H1 (cell line): Measurements from ENCODE around the gene DPPA5. TPM values are rescaled to one million over a fixed set of nuclear protein-coding genes. Genes with fewer than 3 reads are reported as not detected.

ENCODE experiments used
- CTCF ChIA-PET: fragments of 300-600 bp; sonication (Branson Sonifier 250); formaldehyde crosslinking; loops from one replicate; lab custom pipeline; 2021; ENCODE audit not compliant: partially characterized antibody; lab: Charles Lee
- POLR2A ChIA-PET: fragments of 300-600 bp; sonication (Branson Sonifier 250); formaldehyde crosslinking; loops from one replicate; lab custom pipeline; 2021; ENCODE audit warnings: inconsistent platforms; ENCODE audit not compliant: partially characterized antibody; lab: Charles Lee
- DNase-seq, 2 experiments: peaks; one replicate each; pipeline versions ENCODE4 v3.0.0 to v3.0.0-alpha.2; 2010 to 2022; ENCODE audit warnings: low spot score in 2 of 2, low read depth in 1 of 2, mixed read lengths in 1 of 2
- FAIRE-seq: peaks from 2 replicates; lab custom pipeline; 2011; peaks lifted over from hg19 to GRCh38; lab: Jason Lieb, UNC
- H2AFZ ChIP-seq: 2 replicates; pipeline ENCODE4 v1.8.1; 2012; ENCODE audit warnings: low read length, inconsistent platforms
- H2AK5ac ChIP-seq: 2 replicates; pipeline ENCODE4 v1.6.1; 2013; ENCODE audit warnings: low read depth, low read length
- H2BK120ac ChIP-seq: replicated peaks from 2 replicates; pipeline ENCODE3; 2013; ENCODE audit warnings: low read depth, low read length, inconsistent platforms
- H2BK12ac ChIP-seq: 2 replicates; pipeline ENCODE4 v1.6.1; 2013; ENCODE audit warnings: low read depth, low read length
- H2BK15ac ChIP-seq: 2 replicates; pipeline ENCODE4 v1.6.1; 2013; ENCODE audit warnings: low read length
- H2BK20ac ChIP-seq: 2 replicates; pipeline ENCODE4 v1.6.1; 2013; ENCODE audit warnings: low read length
- H2BK5ac ChIP-seq: 2 replicates; pipeline ENCODE4 v1.6.1; 2013; ENCODE audit warnings: low read depth, low read length
- H3K14ac ChIP-seq: 2 replicates; pipeline ENCODE4 v1.6.1; 2013; ENCODE audit warnings: inconsistent platforms; ENCODE audit not compliant: insufficient read length
- H3K18ac ChIP-seq: 2 replicates; pipeline ENCODE4 v1.6.1; 2013; ENCODE audit warnings: low read length; ENCODE audit errors: extremely low read depth
- H3K23ac ChIP-seq: 2 replicates; pipeline ENCODE4 v1.6.1; 2013; ENCODE audit warnings: inconsistent platforms; ENCODE audit not compliant: insufficient read length
- H3K23me2 ChIP-seq: 2 replicates; pipeline ENCODE4 v1.6.1; 2013; ENCODE audit warnings: low read depth, low read length
- H3K27ac ChIP-seq: 2 replicates; pipeline ENCODE4 v1.6.1; 2011; ENCODE audit warnings: low read depth, low read length, inconsistent platforms
- H3K27me3 ChIP-seq, 4 experiments: replicated peaks in 1 of 4; 1 replicate in 1 of 4; 2 replicates in 3 of 4; pipeline versions ENCODE4 v1.6.1 to v1.8.1; 2011 to 2013; ENCODE audit warnings: low read length in 3 of 4, mild to moderate bottlenecking in 3 of 4, inconsistent platforms in 2 of 4, mixed read lengths in 2 of 4, moderate library complexity in 1 of 4; ENCODE audit not compliant: control insufficient read depth in 3 of 4, insufficient read depth in 3 of 4; ENCODE audit errors: extremely low read depth in 1 of 4
- H3K36me3 ChIP-seq, 4 experiments: 2 replicates each; pipeline versions ENCODE4 v1.6.1 to v1.8.1; 2011 to 2013; ENCODE audit warnings: mild to moderate bottlenecking in 4 of 4, low read length in 3 of 4, moderate library complexity in 2 of 4, control low read depth in 1 of 4, inconsistent platforms in 1 of 4; ENCODE audit not compliant: insufficient read depth in 4 of 4, control insufficient read depth in 2 of 4
- H3K4ac ChIP-seq: replicated peaks from 2 replicates; pipeline ENCODE3; 2013; ENCODE audit warnings: low read length, low read depth, mixed read lengths, inconsistent platforms; ENCODE audit not compliant: insufficient read length
- H3K4me1 ChIP-seq, 4 experiments: replicated peaks in 1 of 4; 1 replicate in 1 of 4; 2 replicates in 3 of 4; pipeline versions ENCODE4 v1.6.1 to v1.8.1; 2011 to 2013; ENCODE audit warnings: low read length in 3 of 4, inconsistent platforms in 2 of 4, mixed read lengths in 1 of 4; ENCODE audit not compliant: insufficient read depth in 4 of 4, control insufficient read depth in 3 of 4
- H3K4me2 ChIP-seq, 2 experiments: 2 replicates each; pipeline versions ENCODE4 v1.6.1 to v1.8.1; 2011 to 2013; ENCODE audit warnings: low read depth in 2 of 2, low read length in 2 of 2, control low read depth in 1 of 2, inconsistent platforms in 1 of 2, mild to moderate bottlenecking in 1 of 2; ENCODE audit not compliant: insufficient read depth in 1 of 2
- H3K4me3 ChIP-seq, 4 experiments: fragments of 200-600, 300-600 bp in 1 of 4; sonication (generic), shearing (Covaris generic), sonication (Bioruptor Twin) in 1 of 4; 2 replicates each; pipeline versions ENCODE4 v1.5.1 to v1.8.1; 2011 to 2016; ENCODE audit warnings: low read length in 4 of 4, low read depth in 3 of 4, control low read depth in 2 of 4, inconsistent platforms in 2 of 4, mild to moderate bottlenecking in 2 of 4, mixed read lengths in 1 of 4, moderate library complexity in 1 of 4; ENCODE audit not compliant: insufficient read depth in 2 of 4; ENCODE audit errors: extremely low read depth in 1 of 4
- H3K56ac ChIP-seq: replicated peaks from 2 replicates; pipeline ENCODE3; 2013; ENCODE audit warnings: low read depth, mild to moderate bottlenecking, mixed read lengths, low read length, inconsistent platforms; ENCODE audit not compliant: insufficient read length
- H3K79me1 ChIP-seq: 2 replicates; pipeline ENCODE4 v1.6.1; 2013; ENCODE audit warnings: low read depth, low read length, control low read depth
- H3K79me2 ChIP-seq, 2 experiments: 2 replicates each; pipeline versions ENCODE4 v1.6.1 to v1.8.1; 2012 to 2013; ENCODE audit warnings: low read length in 2 of 2, mild to moderate bottlenecking in 2 of 2, inconsistent platforms in 1 of 2; ENCODE audit not compliant: insufficient read depth in 2 of 2, control insufficient read depth in 1 of 2
- H3K9ac ChIP-seq, 4 experiments: replicated peaks in 1 of 4; 1 replicate in 1 of 4; 2 replicates in 3 of 4; pipeline versions ENCODE4 v1.6.1 to v1.8.1; 2011 to 2013; ENCODE audit warnings: low read depth in 3 of 4, low read length in 3 of 4, control low read depth in 2 of 4, mild to moderate bottlenecking in 2 of 4, moderate library complexity in 2 of 4, inconsistent platforms in 1 of 4; ENCODE audit errors: extremely low read depth in 1 of 4
- H3K9me3 ChIP-seq, 2 experiments: 2 replicates each; pipeline versions ENCODE4 v1.6.1 to v1.8.1; 2012 to 2013; ENCODE audit warnings: mild to moderate bottlenecking in 2 of 2, moderate library complexity in 2 of 2, control low read depth in 1 of 2, inconsistent platforms in 1 of 2, low read depth in 1 of 2, low read length in 1 of 2, mixed read lengths in 1 of 2; ENCODE audit not compliant: insufficient read depth in 2 of 2
- H4K20me1 ChIP-seq, 2 experiments: replicated peaks in 1 of 2; 2 replicates each; pipeline versions ENCODE3 to v1.8.1; 2011 to 2013; ENCODE audit warnings: inconsistent platforms in 2 of 2, low read length in 2 of 2, mild to moderate bottlenecking in 1 of 2; ENCODE audit not compliant: insufficient read depth in 2 of 2, control insufficient read depth in 1 of 2
- H4K5ac ChIP-seq: 2 replicates; pipeline ENCODE4 v1.6.1; 2013; ENCODE audit warnings: low read length, low read depth, mixed read lengths, inconsistent platforms; ENCODE audit not compliant: insufficient read length
- H4K8ac ChIP-seq: 2 replicates; pipeline ENCODE4 v1.8.0; 2013; ENCODE audit warnings: mild to moderate bottlenecking, moderate library complexity, low read length, inconsistent platforms; ENCODE audit not compliant: insufficient read depth; ENCODE audit errors: extremely low read depth
- H4K91ac ChIP-seq: replicated peaks from 2 replicates; pipeline ENCODE3; 2013; ENCODE audit warnings: low read length, mixed read lengths, inconsistent platforms; ENCODE audit not compliant: insufficient read length
- CEBPB ChIP-seq: IDR thresholded peaks from 2 replicates; pipeline ENCODE4 v1.6.1; 2012; ENCODE audit warnings: low read depth, low read length
- WGBS, 2 experiments: shearing (Covaris generic) in 1 of 2; methylation state at CpG; one replicate each; pipeline versions ENCODE4 v1.1.6 to v1.1.7; 2013 to 2015; ENCODE audit warnings: low lambda C conversion rate in 2 of 2, mixed read lengths in 2 of 2, inconsistent platforms in 1 of 2, low coverage in 1 of 2, missing lambda C conversion rate in 1 of 2; ENCODE audit not compliant: insufficient replicate concordance in 2 of 2, insufficient coverage in 1 of 2, insufficient read length in 1 of 2; ENCODE audit errors: extremely low coverage in 1 of 2, missing lambda C conversion rate in 1 of 2; 5-methylcytosine and 5-hydroxymethylcytosine counted together
- polyA plus RNA-seq, 7 experiments: library from polyadenylated mRNA; depleted of rRNA in 3 of 7; stranded (reverse) in 5 of 7; unstranded in 2 of 7; fragments of >200 nt in 5 of 7; fragments of 200-250 nt in 2 of 7; gene quantifications; 1 replicate in 5 of 7; 2 replicates in 1 of 7; 4 replicates in 1 of 7; pipeline versions ENCODE4 v1.2.1 to v1.2.3, GENCODE V29; 2011 to 2013; ENCODE audit warnings: missing spikeins in 2 of 7, mixed read lengths in 2 of 7
- total RNA-seq: library from RNA; stranded (reverse); fragmentation: NEBNext Ultra II Directional; extraction: Animal tissue kit (Norgen Biotek cat#: 25700); gene quantifications from 2 replicates; pipeline ENCODE4 v1.2.1, GENCODE V29; 2021

DPPA5 gene
- total and polyA plus RNA-seq, 2 of the 8 experiments (the other 6 are each of a cell fraction or from before 2014, with no cell fraction given): 2.0 to 2.9 TPM

DNA sequence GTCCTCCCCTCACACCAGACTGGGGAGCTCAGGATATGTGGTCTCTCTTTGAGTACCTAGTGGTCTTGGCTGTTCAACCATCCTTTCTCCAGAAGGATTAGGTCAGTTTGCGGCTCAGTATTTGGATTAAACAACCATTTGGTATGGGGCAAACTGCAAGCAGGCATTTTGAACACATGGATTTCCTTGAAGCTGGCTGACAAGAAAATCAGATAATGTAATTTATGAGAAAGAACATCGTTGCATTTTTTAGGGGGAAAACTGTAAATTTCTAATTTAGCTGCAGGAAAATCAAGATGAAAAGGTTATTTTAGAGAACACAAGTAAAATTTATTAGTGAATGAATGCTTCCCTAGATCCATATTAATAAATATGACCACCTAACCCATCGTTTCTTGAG, 25.3 kb downstream of the DPPA5 start:
- 86% methylated on average over 3 of the region's 3 CpGs; no CpG with 5 or more reads in 1 of the 2 experiments for WGBS, 2 experiments
- H2BK15ac ChIP-seq: no peak overlapping the region
- no peak overlapping the region for H4K5ac ChIP-seq
- FAIRE-seq: no peak
- no peaks in the 10 kb centered on the region for H3K9me3 ChIP-seq
- H3K27me3 ChIP-seq: no peaks in the 10 kb centered on the region
- H2BK120ac ChIP-seq: no peak overlapping the region
- H3K79me2 ChIP-seq: no peaks in the 10 kb centered on the region
- ChIA-PET POLR2A (interaction anchor here (1.0 to 1.3 kb wide), 2 partner anchors 18 to 44 kb away, joined by 4 read pairs; no protein-coding TSS in a partner anchor), CTCF (interaction anchor here (0.8 to 7.5 kb wide), 13 partner anchors 11 to 195 kb away, joined by 3 to 105 read pairs (median 6); partner anchors contain the start of gene OOEP)
- no peak for TF ChIP-seq CEBPB
- no peaks in the 10 kb centered on the region for H3K4me1 ChIP-seq
- 0 out of 2 replicates have a peak overlapping the region, but pooled peaks have one; percentile 58 for H2AFZ ChIP-seq
- H3K9ac ChIP-seq: no peak overlapping the region
- peak overlapping the region; percentile 44; the same call in 1 of the 2 replicates for H2BK5ac ChIP-seq
- no peak overlapping the region for H2BK20ac ChIP-seq
- H2AK5ac ChIP-seq: no peak overlapping the region
- no peak overlapping the region for H3K27ac ChIP-seq
- no peak overlapping the region for H4K91ac ChIP-seq
- no peaks in the 10 kb centered on the region for H3K36me3 ChIP-seq
- no peak overlapping the region for H4K8ac ChIP-seq
- no peak overlapping the region for H3K4me2 ChIP-seq
- no peak overlapping the region for H3K56ac ChIP-seq
- no peak overlapping the region for H3K4me3 ChIP-seq
- H3K4ac ChIP-seq: no peak overlapping the region
- peak overlapping the region; percentile 80; the same call in 1 of the 2 replicates for H2BK12ac ChIP-seq
- no peak overlapping the region for H3K23ac ChIP-seq
- H4K20me1 ChIP-seq: no peaks in the 10 kb centered on the region
- no peak for DNase-seq
- H3K14ac ChIP-seq: no peak overlapping the region
- H3K23me2 ChIP-seq: no peaks in the 10 kb centered on the region
- no peak overlapping the region for H3K18ac ChIP-seq
- H3K79me1 ChIP-seq: no peaks in the 10 kb centered on the region
